Neural cell (in vitro differentiated cells): ENCODE results near the gene NELL1. TPM values are rescaled to one million over a fixed set of nuclear protein-coding genes. Genes with fewer than 3 reads are reported as not detected.

Experiments
- H2AFZ ChIP-seq: fragments of 200-600, 300-800 bp; sonication (generic), shearing (Covaris generic); 2 replicates; pipeline ENCODE4 v1.6.0; 2014; ENCODE audit warnings: low read depth, mild to moderate bottlenecking, antibody characterized with exemption, low read length, moderate library complexity
- H3F3A ChIP-seq: fragments of 200-600 bp; shearing (Covaris generic); 2 replicates; pipeline ENCODE4 v1.6.1; 2016; ENCODE audit warnings: mild to moderate bottlenecking, moderate library complexity, mixed read lengths, antibody characterized with exemption, low read length; ENCODE audit not compliant: insufficient read depth, poor library complexity, severe bottlenecking
- H3K27ac ChIP-seq: fragments of 200-600, 300-800 bp; sonication (generic), shearing (Covaris generic); 2 replicates; pipeline ENCODE4 v1.5.1; 2014; ENCODE audit warnings: mild to moderate bottlenecking, low read length, moderate library complexity
- H3K27me3 ChIP-seq: fragments of 300-800, 200-600 bp; sonication (generic), shearing (Covaris generic); 2 replicates; pipeline ENCODE4 v1.6.0; 2014; ENCODE audit warnings: mild to moderate bottlenecking, low read depth, low read length, moderate library complexity; ENCODE audit not compliant: insufficient read depth
- H3K36me3 ChIP-seq: fragments of 300-800, 200-600 bp; sonication (generic), shearing (Covaris generic); 2 replicates; pipeline ENCODE4 v1.5.1; 2014; ENCODE audit warnings: mild to moderate bottlenecking, antibody characterized with exemption, low read length, moderate library complexity; ENCODE audit not compliant: insufficient read depth
- H3K4me2 ChIP-seq: fragments of 300-800, 200-600 bp; sonication (generic), shearing (Covaris generic); 2 replicates; pipeline ENCODE4 v1.6.0; 2014; ENCODE audit warnings: mild to moderate bottlenecking, low read length
- H3K4me3 ChIP-seq: fragments of 300-800, 200-600 bp; sonication (generic), shearing (Covaris generic); 2 replicates; pipeline ENCODE4 v1.5.1; 2014; ENCODE audit warnings: mild to moderate bottlenecking, low read length, moderate library complexity
- H3K79me2 ChIP-seq: fragments of 200-600 bp; shearing (Covaris generic); replicated peaks from 2 replicates; pipeline ENCODE4 v1.6.0; 2014; ENCODE audit warnings: mild to moderate bottlenecking, low read length, moderate library complexity; ENCODE audit not compliant: insufficient read depth
- H3K9ac ChIP-seq: fragments of 300-800, 200-600 bp; sonication (generic), shearing (Covaris generic); 2 replicates; pipeline ENCODE4 v1.6.1; 2016; ENCODE audit warnings: mild to moderate bottlenecking, low read length, mixed read lengths
- H3K9me2 ChIP-seq: fragments of 200-600 bp; shearing (Covaris generic); 2 replicates; pipeline ENCODE4 v1.6.1; 2016; ENCODE audit warnings: mild to moderate bottlenecking, low read length, mixed read lengths; ENCODE audit not compliant: insufficient read depth
- H3K9me3 ChIP-seq: fragments of 200-600, 300-800 bp; sonication (generic), shearing (Covaris generic); 2 replicates; pipeline ENCODE4 v1.6.1; 2016; ENCODE audit warnings: mild to moderate bottlenecking, mixed run types, low read length, moderate library complexity, mixed read lengths
- H4K20me1 ChIP-seq: fragments of 200-600 bp; shearing (Covaris generic); 2 replicates; pipeline ENCODE4 v1.6.1; 2016; ENCODE audit warnings: mild to moderate bottlenecking, mixed run types; ENCODE audit not compliant: insufficient read depth
- CTCF ChIP-seq: fragments of 450-650 bp; IDR thresholded peaks from 2 replicates; pipeline ENCODE4 v1.5.1; 2014; ENCODE audit warnings: antibody characterized with exemption, mild to moderate bottlenecking, moderate library complexity; ENCODE audit not compliant: poor library complexity, severe bottlenecking
- EP300 ChIP-seq: fragments of 450-650 bp; conservative IDR thresholded peaks from 2 replicates; pipeline ENCODE4 v1.6.1; 2014; ENCODE audit warnings: antibody characterized with exemption, mild to moderate bottlenecking, moderate library complexity; ENCODE audit not compliant: poor library complexity, severe bottlenecking
- EZH2 ChIP-seq: fragments of 200-600, 300-800 bp; shearing (Covaris generic), sonication (generic); IDR thresholded peaks from 2 replicates; pipeline ENCODE4 v1.6.1; 2014; ENCODE audit warnings: antibody characterized with exemption, low read length, borderline replicate concordance, mild to moderate bottlenecking; ENCODE audit not compliant: insufficient read depth, poor library complexity, severe bottlenecking
- MXI1 ChIP-seq: fragments of 450-650 bp; conservative IDR thresholded peaks from 2 replicates; pipeline ENCODE4 v1.6.1; 2014; ENCODE audit warnings: antibody characterized with exemption, mild to moderate bottlenecking; ENCODE audit not compliant: poor library complexity, severe bottlenecking
- POLR2AphosphoS5 ChIP-seq: IDR thresholded peaks from 2 replicates; pipeline ENCODE4 v1.6.1; 2012
- RAD21 ChIP-seq: fragments of 450-650 bp; conservative IDR thresholded peaks from 2 replicates; pipeline ENCODE4 v1.6.1; 2014; ENCODE audit warnings: antibody characterized with exemption, mild to moderate bottlenecking, moderate library complexity
- REST ChIP-seq: IDR thresholded peaks from 2 replicates; pipeline ENCODE4 v1.6.1; 2012; ENCODE audit warnings: borderline replicate concordance
- SMC3 ChIP-seq: fragments of 450-650 bp; conservative IDR thresholded peaks from 2 replicates; pipeline ENCODE4 v1.6.1; 2014; ENCODE audit warnings: antibody characterized with exemption, mild to moderate bottlenecking, moderate library complexity; ENCODE audit not compliant: poor library complexity
- TAF1 ChIP-seq: IDR thresholded peaks from 2 replicates; pipeline ENCODE4 v1.6.1; 2012; ENCODE audit warnings: low read depth
- polyA plus RNA-seq: library from polyadenylated mRNA; depleted of rRNA; stranded (reverse); fragments of >200 nt; gene quantifications from 2 replicates; pipeline ENCODE4 v1.2.3, GENCODE V29; 2014

The NELL1 gene
- polyA plus RNA-seq, 1 donor from 2014 or later = 70.4 TPM

- no peak for TF ChIP-seq MXI1
- no peak for TF ChIP-seq EP300
- TF ChIP-seq RAD21 = no peak
- TF ChIP-seq SMC3 = no peak
- TF ChIP-seq POLR2AphosphoS5 = no peak
- no peak for TF ChIP-seq EZH2
- TF ChIP-seq CTCF = no peak
- no peak for TF ChIP-seq TAF1
- TF ChIP-seq REST = no peak
- H3K9me3 ChIP-seq = no peaks in the 10 kb centered on the region
- no peaks in the 10 kb centered on the region for H3K36me3 ChIP-seq
- no peaks in the 10 kb centered on the region for H3K9me2 ChIP-seq
- H3K79me2 ChIP-seq = no peaks in the 10 kb centered on the region
- H3K27me3 ChIP-seq = no peaks in the 10 kb centered on the region
- H3F3A ChIP-seq = no peaks in the 10 kb centered on the region
- no peaks in the 10 kb centered on the region for H4K20me1 ChIP-seq
- no peak overlapping the region for H2AFZ ChIP-seq
- H3K27ac ChIP-seq = no peak overlapping the region
- H3K9ac ChIP-seq = no peak overlapping the region
- H3K4me2 ChIP-seq = no peak overlapping the region
- H3K4me3 ChIP-seq = no peak overlapping the region
Measured at GRCh38 chr11:20869123-20869522, 199.7 kb downstream of the NELL1 start.

- no peak overlapping the region for H3K4me2 ChIP-seq
- no peak overlapping the region for H3K9ac ChIP-seq
- no peaks in the 10 kb centered on the region for H3F3A ChIP-seq
- H3K9me3 ChIP-seq = no peaks in the 10 kb centered on the region
- no peak overlapping the region for H2AFZ ChIP-seq
- H3K36me3 ChIP-seq = no peaks in the 10 kb centered on the region
- H3K27ac ChIP-seq = no peak overlapping the region
- no peaks in the 10 kb centered on the region for H3K27me3 ChIP-seq
- TF ChIP-seq MXI1 = no peak
- peak; percentile 47 for TF ChIP-seq CTCF
- TF ChIP-seq EZH2 = no peak
- TF ChIP-seq TAF1 = no peak
- no peak for TF ChIP-seq POLR2AphosphoS5
- no peak for TF ChIP-seq SMC3
- no peaks in the 10 kb centered on the region for H3K9me2 ChIP-seq
- no peaks in the 10 kb centered on the region for H3K79me2 ChIP-seq
- no peaks in the 10 kb centered on the region for H4K20me1 ChIP-seq
- no peak overlapping the region for H3K4me3 ChIP-seq
Measured at GRCh38 chr11:20873054-20873453, 203.7 kb downstream of the NELL1 start.
